UCSD-AML1 (cell line): ENCODE measurements around the gene ARMC9.
"Not testable (repeated sequence)": the region's sequence is repeated elsewhere in the genome, so short reads cannot be mapped to it uniquely, and the experiment has no call there.

Experiments
- DNase-seq: peaks from one replicate; lab custom pipeline; 2025; ENCODE audit not compliant: unreplicated experiment; lab: John Stamatoyannopoulos, UW

Gene ARMC9

GRCh38 chr2:231241755-231242507 is 43.5 kb downstream of the ARMC9 start:
- peak; percentile 20 for DNase-seq

- DNase-seq = no peak
Observed at GRCh38 chr2:231243866-231244265, 45.4 kb downstream of the ARMC9 start.

- DNase-seq = no peak
Observed at GRCh38 chr2:231244382-231245248, 46.2 kb downstream of the ARMC9 start.

- peak; percentile 45 for DNase-seq
Observed at GRCh38 chr2:231245249-231246094, 47.0 kb downstream of the ARMC9 start.

- DNase-seq = no peak
Observed at GRCh38 chr2:231246171-231246842, 47.9 kb downstream of the ARMC9 start.

GRCh38 chr2:231250146-231250545 is 51.7 kb downstream of the ARMC9 start:
- DNase-seq = no peak

- DNase-seq = no peak
Observed at GRCh38 chr2:231250698-231251097, 52.3 kb downstream of the ARMC9 start.

GRCh38 chr2:231253292-231253691 is 54.9 kb downstream of the ARMC9 start:
- DNase-seq = not testable (repeated sequence)

- DNase-seq = no peak
Observed at GRCh38 chr2:231256494-231256893, 58.1 kb downstream of the ARMC9 start.

GRCh38 chr2:231257763-231258162 is 59.3 kb downstream of the ARMC9 start:
- no peak for DNase-seq

GRCh38 chr2:231258701-231259100 is 60.3 kb downstream of the ARMC9 start:
- no peak for DNase-seq

- DNase-seq = no peak
Observed at GRCh38 chr2:231259104-231259503, 60.7 kb downstream of the ARMC9 start.

GRCh38 chr2:231260442-231261208 is 62.2 kb downstream of the ARMC9 start:
- no peak for DNase-seq

GRCh38 chr2:231263118-231263831 is 64.8 kb downstream of the ARMC9 start:
- DNase-seq = no peak

GRCh38 chr2:231270221-231271114 is 72.0 kb downstream of the ARMC9 start:
- no peak for DNase-seq

GRCh38 chr2:231272991-231273390 is 74.6 kb downstream of the ARMC9 start:
- DNase-seq = no peak

- no peak for DNase-seq
Observed at GRCh38 chr2:231276987-231277386, 78.6 kb downstream of the ARMC9 start.

GRCh38 chr2:231277962-231278361 is 79.5 kb downstream of the ARMC9 start:
- DNase-seq = no peak
